Uterus (tissue), 4 donors: ENCODE measurements around the gene DUOXA1. TPM values are rescaled to one million over a fixed set of nuclear protein-coding genes. Genes with fewer than 3 reads are reported as not detected.

Experiments
- DNase-seq, 2 donors: peaks; one replicate each; pipeline ENCODE4 v3.0.0-alpha.2; 2019 to 2020
- H3K27ac ChIP-seq, 2 donors: fragments of 200-600 bp; sonication (generic); 1 replicate in 1 of 2; 2 replicates in 1 of 2; pipeline ENCODE4 v1.5.1; 2016 to 2018
- H3K27me3 ChIP-seq, 2 donors: fragments of 200-600 bp; sonication (generic); one replicate each; pipeline ENCODE4 v1.5.1; 2018 to 2019; ENCODE audit warnings: control low read depth in 1 of 2
- H3K36me3 ChIP-seq, 2 donors: fragments of 200-600 bp; sonication (generic); one replicate each; pipeline ENCODE4 v1.5.1; 2019; ENCODE audit warnings: control low read depth in 1 of 2
- H3K4me1 ChIP-seq, 2 donors: fragments of 200-600 bp; sonication (generic); one replicate each; pipeline ENCODE4 v1.5.1; 2018 to 2019; ENCODE audit warnings: control low read depth in 1 of 2
- H3K4me3 ChIP-seq, 2 donors: fragments of 200-600 bp; sonication (generic); 1 replicate in 1 of 2; 2 replicates in 1 of 2; pipeline ENCODE4 v1.5.1; 2018 to 2019; ENCODE audit warnings: mild to moderate bottlenecking in 1 of 2
- H3K9me3 ChIP-seq, 2 donors: fragments of 200-600 bp; sonication (generic); one replicate each; pipeline ENCODE4 v1.5.1; 2019; ENCODE audit warnings: control low read depth in 1 of 2
- POLR2A ChIP-seq, 2 donors: fragments of 450-650 bp; IDR thresholded peaks; one replicate each; pipeline ENCODE4 v1.6.1; 2016; ENCODE audit warnings: antibody characterized with exemption in 2 of 2, mild to moderate bottlenecking in 1 of 2, moderate library complexity in 1 of 2
- intact Hi-C: fragments of 100-400 bp; cut with DNase I; formaldehyde crosslinking; loops from one replicate; pipeline ENCODE4 v1.15.1; 2023; ENCODE audit warnings: low total_unique reads
- total RNA-seq, 4 donors: library from RNA; depleted of rRNA in 3 of 4; stranded (reverse); fragments of >200 nt in 3 of 4; gene quantifications; one replicate each; pipeline versions ENCODE4 v1.1.0 to v1.2.4, GENCODE V29; 2014 to 2023
- TF ChIP-seq, protein P1 (sequence below), 4 experiments: fragments of 200-600 bp in 2 of 4; fragments of 450-650 bp in 2 of 4; sonication (generic) in 2 of 4; IDR thresholded peaks; one replicate each; pipeline ENCODE4 v1.5.1; 2016 to 2019; ENCODE audit warnings: antibody characterized with exemption in 4 of 4, mild to moderate bottlenecking in 2 of 4, moderate library complexity in 1 of 4
- donor health status: DM: yes; HTN: yes; CAD: no.

The DUOXA1 gene
- total RNA-seq, 4 donors from 2014 or later: 1.4 to 2.5 TPM; not detected in 2

DNA sequence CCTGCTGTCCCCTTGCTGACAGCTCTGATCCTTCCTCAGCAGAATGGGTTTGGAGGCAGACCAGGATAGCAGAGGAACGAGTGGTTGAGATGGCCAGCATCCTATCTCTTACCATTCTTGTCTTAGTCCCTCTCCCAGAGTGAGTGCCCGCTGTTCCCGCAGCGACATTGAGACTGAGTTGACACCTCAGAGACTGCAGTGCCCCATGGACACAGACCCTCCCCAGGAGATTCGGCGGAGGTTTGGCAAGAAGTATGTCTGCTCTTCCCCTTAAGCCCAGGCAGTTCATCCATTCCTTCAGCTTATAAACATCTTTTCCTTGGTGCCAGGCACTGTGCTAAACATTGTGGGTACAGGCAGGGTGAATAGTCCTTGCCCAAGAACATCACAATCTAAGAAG is 21.3 kb upstream of the DUOXA1 start:
- no peak overlapping the region for H3K4me3 ChIP-seq
- intact Hi-C loops: no loop called here
- H3K9me3 ChIP-seq: no peaks in the 10 kb centered on the region
- TF ChIP-seq, protein P1, sequence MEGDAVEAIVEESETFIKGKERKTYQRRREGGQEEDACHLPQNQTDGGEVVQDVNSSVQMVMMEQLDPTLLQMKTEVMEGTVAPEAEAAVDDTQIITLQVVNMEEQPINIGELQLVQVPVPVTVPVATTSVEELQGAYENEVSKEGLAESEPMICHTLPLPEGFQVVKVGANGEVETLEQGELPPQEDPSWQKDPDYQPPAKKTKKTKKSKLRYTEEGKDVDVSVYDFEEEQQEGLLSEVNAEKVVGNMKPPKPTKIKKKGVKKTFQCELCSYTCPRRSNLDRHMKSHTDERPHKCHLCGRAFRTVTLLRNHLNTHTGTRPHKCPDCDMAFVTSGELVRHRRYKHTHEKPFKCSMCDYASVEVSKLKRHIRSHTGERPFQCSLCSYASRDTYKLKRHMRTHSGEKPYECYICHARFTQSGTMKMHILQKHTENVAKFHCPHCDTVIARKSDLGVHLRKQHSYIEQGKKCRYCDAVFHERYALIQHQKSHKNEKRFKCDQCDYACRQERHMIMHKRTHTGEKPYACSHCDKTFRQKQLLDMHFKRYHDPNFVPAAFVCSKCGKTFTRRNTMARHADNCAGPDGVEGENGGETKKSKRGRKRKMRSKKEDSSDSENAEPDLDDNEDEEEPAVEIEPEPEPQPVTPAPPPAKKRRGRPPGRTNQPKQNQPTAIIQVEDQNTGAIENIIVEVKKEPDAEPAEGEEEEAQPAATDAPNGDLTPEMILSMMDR (IDR thresholded peaks at IDR 0.05): no peak
- TF ChIP-seq POLR2A (IDR thresholded peaks at IDR 0.05): no peak
- H3K4me1 ChIP-seq: no peaks in the 10 kb centered on the region
- no peak for DNase-seq
- H3K36me3 ChIP-seq: no peaks in the 10 kb centered on the region
- H3K27me3 ChIP-seq: no peaks in the 10 kb centered on the region
- H3K27ac ChIP-seq: no peak overlapping the region

DNA sequence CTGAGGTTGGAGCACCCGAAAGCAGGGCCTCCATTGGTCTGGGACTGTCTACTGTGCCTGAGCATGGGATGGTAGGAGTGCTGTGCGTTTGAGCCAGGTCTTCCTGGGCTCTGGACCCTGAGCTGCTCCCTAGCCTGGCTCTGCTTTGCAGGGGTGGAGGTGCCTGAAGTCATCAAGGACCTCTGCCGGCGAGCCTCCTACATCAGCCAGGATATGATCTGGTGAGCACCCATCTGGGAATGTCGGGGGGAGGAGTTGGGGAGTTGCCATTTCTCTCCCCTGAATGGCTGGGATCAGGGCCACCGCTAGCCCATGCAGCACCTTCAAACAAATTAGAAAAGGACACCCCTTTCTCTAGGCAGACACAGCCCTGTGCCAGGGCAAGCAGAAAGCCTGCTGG is 20.8 kb upstream of the DUOXA1 start:
- TF ChIP-seq POLR2A (IDR thresholded peaks at IDR 0.05): no peak
- TF ChIP-seq, protein P1 (IDR thresholded peaks at IDR 0.05): no peak
- no peaks in the 10 kb centered on the region for H3K4me1 ChIP-seq
- DNase-seq: no peak
- H3K27ac ChIP-seq: no peak overlapping the region
- no peaks in the 10 kb centered on the region for H3K36me3 ChIP-seq
- no peaks in the 10 kb centered on the region for H3K9me3 ChIP-seq
- H3K4me3 ChIP-seq: no peak overlapping the region
- intact Hi-C loops: no loop called here
- no peaks in the 10 kb centered on the region for H3K27me3 ChIP-seq

DNA sequence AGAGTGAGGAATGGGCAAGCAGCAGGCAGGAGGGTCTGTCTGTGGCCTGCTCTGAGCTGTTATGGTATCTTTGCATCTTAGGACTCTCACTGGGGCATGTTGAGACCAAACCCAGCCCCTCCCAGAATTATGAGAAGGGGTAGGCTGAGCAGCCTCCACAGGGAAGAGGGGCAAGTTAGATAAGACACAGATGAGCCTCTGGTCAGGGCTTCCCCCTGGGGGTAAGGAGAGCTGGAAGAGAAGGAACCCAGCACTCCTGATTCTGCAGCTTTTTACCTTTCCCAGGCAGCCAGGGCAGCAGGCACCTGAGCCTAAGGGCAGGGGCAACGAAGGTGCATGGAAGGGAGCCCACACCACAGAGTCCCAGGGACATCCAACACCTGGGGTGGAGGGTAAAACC is 19.4 kb upstream of the DUOXA1 start:
- no peaks in the 10 kb centered on the region for H3K36me3 ChIP-seq
- TF ChIP-seq, protein P1 (IDR thresholded peaks at IDR 0.05): no peak
- no peak for TF ChIP-seq POLR2A (IDR thresholded peaks at IDR 0.05)
- no peaks in the 10 kb centered on the region for H3K4me1 ChIP-seq
- H3K27ac ChIP-seq: no peak overlapping the region
- intact Hi-C loops: no loop called here
- no peak overlapping the region for H3K4me3 ChIP-seq
- no peak for DNase-seq
- no peaks in the 10 kb centered on the region for H3K27me3 ChIP-seq
- H3K9me3 ChIP-seq: no peaks in the 10 kb centered on the region

DNA sequence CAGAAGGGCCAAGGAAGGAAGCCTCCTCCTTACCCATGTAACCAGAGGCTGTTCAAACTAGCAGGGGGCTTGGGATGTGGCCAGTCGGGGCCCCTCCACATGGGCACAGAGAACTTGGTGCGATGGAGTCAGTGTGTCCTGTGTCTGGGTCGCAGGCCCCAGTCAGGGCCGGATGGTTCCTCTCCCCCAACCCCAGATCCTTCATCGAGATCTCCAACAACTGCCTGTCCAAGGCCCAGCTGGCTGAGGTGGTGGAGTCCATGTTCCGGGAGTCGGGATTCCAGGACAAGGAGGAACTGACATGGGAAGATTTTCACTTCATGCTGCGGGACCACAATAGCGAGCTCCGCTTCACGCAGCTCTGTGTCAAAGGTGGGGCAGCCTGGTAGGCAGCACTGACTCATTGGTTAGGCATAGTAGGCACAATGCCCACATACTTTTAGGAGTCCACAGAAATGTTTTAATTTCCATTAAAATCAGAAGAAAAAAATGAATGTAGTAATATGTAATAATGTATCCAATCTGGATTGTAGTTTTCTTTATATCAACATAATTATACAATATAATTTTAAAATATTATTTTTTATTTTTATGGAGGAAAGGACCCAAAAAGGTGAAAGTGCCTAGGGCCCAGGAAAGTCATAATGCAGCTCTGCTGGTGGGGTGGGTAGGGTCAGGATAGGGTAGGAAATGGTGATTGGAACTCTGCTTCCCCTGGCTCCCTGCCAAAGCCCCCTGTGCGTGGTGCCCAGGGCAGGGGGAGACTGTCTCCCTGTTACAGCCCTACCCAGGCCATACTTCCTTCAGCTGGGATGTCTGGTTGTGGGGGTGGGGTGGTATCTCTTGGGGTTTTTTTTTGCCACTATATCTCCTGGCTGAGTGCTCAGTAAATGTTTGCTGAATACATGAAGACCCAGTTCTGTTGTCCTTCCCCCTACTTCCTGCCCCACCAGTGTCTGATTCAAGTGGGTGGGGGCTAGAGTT is 18.7 kb upstream of the DUOXA1 start:
- no peak overlapping the region for H3K27ac ChIP-seq
- H3K4me1 ChIP-seq: no peaks in the 10 kb centered on the region
- H3K27me3 ChIP-seq: no peaks in the 10 kb centered on the region
- no peak for DNase-seq
- no peak overlapping the region for H3K4me3 ChIP-seq
- intact Hi-C loops: no loop called here
- no peaks in the 10 kb centered on the region for H3K36me3 ChIP-seq
- no peak for TF ChIP-seq POLR2A (IDR thresholded peaks at IDR 0.05)
- TF ChIP-seq, protein P1 (IDR thresholded peaks at IDR 0.05): no peak
- H3K9me3 ChIP-seq: no peaks in the 10 kb centered on the region

DNA sequence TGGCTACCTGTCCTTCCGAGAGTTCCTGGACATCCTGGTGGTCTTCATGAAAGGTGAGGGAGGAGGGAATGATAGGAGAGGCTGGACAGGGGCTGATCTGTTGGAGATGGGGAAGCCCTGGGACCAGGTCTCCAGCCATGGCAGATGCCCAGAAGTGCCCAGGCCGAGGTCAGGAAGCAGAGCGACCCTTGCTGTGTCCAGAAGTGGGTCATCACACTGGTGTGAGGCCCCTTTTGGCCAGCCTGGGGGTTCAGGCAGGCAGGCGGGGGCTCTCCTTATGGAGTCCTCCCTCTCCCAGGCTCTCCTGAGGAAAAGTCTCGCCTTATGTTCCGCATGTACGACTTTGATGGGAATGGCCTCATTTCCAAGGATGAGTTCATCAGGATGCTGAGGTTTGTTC is 17.9 kb upstream of the DUOXA1 start:
- H3K27ac ChIP-seq: no peak overlapping the region
- no peak for DNase-seq
- H3K27me3 ChIP-seq: no peaks in the 10 kb centered on the region
- H3K4me3 ChIP-seq: no peak overlapping the region
- no peaks in the 10 kb centered on the region for H3K9me3 ChIP-seq
- no peak for TF ChIP-seq POLR2A (IDR thresholded peaks at IDR 0.05)
- TF ChIP-seq, protein P1 (IDR thresholded peaks at IDR 0.05): no peak
- intact Hi-C loops: no loop called here
- H3K4me1 ChIP-seq: no peaks in the 10 kb centered on the region
- H3K36me3 ChIP-seq: no peaks in the 10 kb centered on the region
